OCI-LY1 (cell line): ENCODE results near the gene MXRA8.

Experiments
- H2AFZ ChIP-seq: fragments of 200-600 bp; sonication (generic), shearing (Covaris generic); 2 replicates; pipeline ENCODE4 v1.6.0; 2014; ENCODE audit warnings: antibody characterized with exemption, mild to moderate bottlenecking, low read length
- H3F3A ChIP-seq: fragments of 200-600 bp; sonication (generic), shearing (Covaris generic); 2 replicates; pipeline ENCODE4 v1.6.0; 2014; ENCODE audit warnings: mild to moderate bottlenecking, antibody characterized with exemption, low read length, moderate library complexity; ENCODE audit not compliant: insufficient read depth
- H3K27ac ChIP-seq: fragments of 200-600 bp; sonication (generic); 2 replicates; pipeline ENCODE4 v1.5.1; 2014; ENCODE audit warnings: low read length, mixed run types, mild to moderate bottlenecking, low read depth; ENCODE audit not compliant: poor library complexity, severe bottlenecking
- H3K27me3 ChIP-seq: fragments of 200-600 bp; sonication (generic); 2 replicates; pipeline ENCODE4 v1.6.0; 2014; ENCODE audit warnings: antibody characterized with exemption, mild to moderate bottlenecking, low read length, moderate library complexity; ENCODE audit not compliant: insufficient read depth
- H3K36me3 ChIP-seq: fragments of 200-600 bp; sonication (generic); 2 replicates; pipeline ENCODE4 v1.6.1; 2014; ENCODE audit warnings: mild to moderate bottlenecking, antibody characterized with exemption, low read length, moderate library complexity, mixed read lengths; ENCODE audit not compliant: insufficient read depth
- H3K4me1 ChIP-seq: fragments of 200-600 bp; sonication (generic); 2 replicates; pipeline ENCODE4 v1.5.1; 2014; ENCODE audit warnings: mild to moderate bottlenecking, low read length, moderate library complexity; ENCODE audit not compliant: insufficient read depth, severe bottlenecking
- H3K4me2 ChIP-seq: fragments of 200-600 bp; sonication (generic), shearing (Covaris generic); 2 replicates; pipeline ENCODE4 v1.6.1; 2014; ENCODE audit warnings: low read length
- H3K4me3 ChIP-seq: fragments of 200-600 bp; sonication (generic); 2 replicates; pipeline ENCODE4 v1.5.1; 2014; ENCODE audit warnings: low read length, low read depth, mild to moderate bottlenecking, mixed read lengths; ENCODE audit not compliant: poor library complexity, severe bottlenecking
- H3K79me2 ChIP-seq: fragments of 200-600 bp; shearing (Covaris generic); 2 replicates; pipeline ENCODE4 v1.6.1; 2016; ENCODE audit warnings: mixed run types, low read length, mixed read lengths; ENCODE audit not compliant: insufficient read depth
- H3K9ac ChIP-seq: fragments of 200-600 bp; sonication (generic), shearing (Covaris generic); 2 replicates; pipeline ENCODE4 v1.6.1; 2014; ENCODE audit warnings: mild to moderate bottlenecking, low read length, mixed read lengths
- H3K9me2 ChIP-seq: fragments of 200-600 bp; sonication (generic), shearing (Covaris generic); 2 replicates; pipeline ENCODE4 v1.6.1; 2014; ENCODE audit warnings: low read depth, mild to moderate bottlenecking, low read length, mixed read lengths
- H3K9me3 ChIP-seq: fragments of 200-600 bp; shearing (Covaris generic); 2 replicates; pipeline ENCODE4 v1.6.1; 2014; ENCODE audit warnings: low read length, mixed read lengths
- H4K20me1 ChIP-seq: fragments of 200-600 bp; sonication (generic), shearing (Covaris generic); 2 replicates; pipeline ENCODE4 v1.6.0; 2016; ENCODE audit warnings: mild to moderate bottlenecking, low read length; ENCODE audit not compliant: insufficient read depth
- CTCF ChIP-seq: fragments of 200-600 bp; sonication (generic), shearing (Covaris generic); IDR thresholded peaks from 2 replicates; pipeline ENCODE4 v1.5.1; 2017; ENCODE audit warnings: mild to moderate bottlenecking, antibody characterized with exemption, low read length, moderate library complexity, mixed read lengths
- EZH2 ChIP-seq: fragments of 200-600 bp; sonication (generic), shearing (Covaris generic); IDR thresholded peaks from 2 replicates; pipeline ENCODE4 v1.8.0; 2017; ENCODE audit warnings: borderline replicate concordance, mixed run types, mild to moderate bottlenecking, antibody characterized with exemption, low read length, moderate library complexity, mixed read lengths

Gene MXRA8

GRCh38 chr1:1326075-1326605 lies 32.2 kb downstream of the MXRA8 start:
- Histone ChIP-seq H3K4me1 (peaks cover 26% of the 10 kb centered on the region), H3K79me2 (peaks cover 17% of the 10 kb centered on the region), H3F3A (no peaks in the 10 kb centered on the region), H3K27ac (peak overlapping the region; percentile 70), H3K27me3 (no peaks in the 10 kb centered on the region), H2AFZ (no peak overlapping the region), H3K4me2 (peak overlapping the region; percentile 90), H3K9me2 (no peaks in the 10 kb centered on the region), H3K9me3 (no peaks in the 10 kb centered on the region), H4K20me1 (no peaks in the 10 kb centered on the region), H3K4me3 (peak overlapping the region; percentile 86), H3K36me3 (peaks cover 9% of the 10 kb centered on the region; the same call in 1 of the 2 replicates), H3K9ac (peak overlapping the region; percentile 91)
- TF ChIP-seq EZH2 (no peak), CTCF (no peak)

GRCh38 chr1:1325288-1326074 lies 32.9 kb downstream of the MXRA8 start:
- Histone ChIP-seq H3K27me3 (no peaks in the 10 kb centered on the region), H3K4me2 (peak overlapping the region; percentile 90), H4K20me1 (no peaks in the 10 kb centered on the region), H3K4me3 (peak overlapping the region; percentile 86), H3F3A (no peaks in the 10 kb centered on the region), H3K4me1 (peaks cover 26% of the 10 kb centered on the region), H3K9ac (peak overlapping the region; percentile 91), H3K79me2 (peaks cover 17% of the 10 kb centered on the region), H3K36me3 (peaks cover 14% of the 10 kb centered on the region; the same call in 1 of the 2 replicates), H2AFZ (no peak overlapping the region), H3K9me2 (no peaks in the 10 kb centered on the region), H3K27ac (peak overlapping the region; percentile 70), H3K9me3 (no peaks in the 10 kb centered on the region)
- TF ChIP-seq EZH2 (no peak), CTCF (no peak)

GRCh38 chr1:1324524-1325287 lies 33.6 kb downstream of the MXRA8 start, which contains the start of the genes CPTP and INTS11:
CPTP (plus strand) TSS chr1:1324802; CDS start chr1:1326911, 2,109 bp downstream.
INTS11 (minus strand) TSS chr1:1324660; CDS start chr1:1324608, 52 bp downstream.
- Histone ChIP-seq H3K27ac (peak within 1 kb of the TSS; percentile 70), H3K27me3 (no peaks in the 10 kb centered on the region), H4K20me1 (no peaks in the 10 kb centered on the region), H3K4me2 (peak within 1 kb of the TSS; percentile 90), H3F3A (no peaks in the 10 kb centered on the region), H3K4me3 (peak within 1 kb of the TSS; percentile 86), H3K79me2 (peaks cover 17% of the 10 kb centered on the region), H2AFZ (no peak within 1 kb of the TSS), H3K9ac (peak within 1 kb of the TSS; percentile 96), H3K4me1 (peaks cover 26% of the 10 kb centered on the region), H3K36me3 (peaks cover 22% of the 10 kb centered on the region; the same call in 1 of the 2 replicates), H3K9me3 (no peaks in the 10 kb centered on the region), H3K9me2 (no peaks in the 10 kb centered on the region)
- TF ChIP-seq EZH2 = no peak
- no peak for TF ChIP-seq CTCF
